ENCODE data around the gene PLA2G2D.

DNA sequence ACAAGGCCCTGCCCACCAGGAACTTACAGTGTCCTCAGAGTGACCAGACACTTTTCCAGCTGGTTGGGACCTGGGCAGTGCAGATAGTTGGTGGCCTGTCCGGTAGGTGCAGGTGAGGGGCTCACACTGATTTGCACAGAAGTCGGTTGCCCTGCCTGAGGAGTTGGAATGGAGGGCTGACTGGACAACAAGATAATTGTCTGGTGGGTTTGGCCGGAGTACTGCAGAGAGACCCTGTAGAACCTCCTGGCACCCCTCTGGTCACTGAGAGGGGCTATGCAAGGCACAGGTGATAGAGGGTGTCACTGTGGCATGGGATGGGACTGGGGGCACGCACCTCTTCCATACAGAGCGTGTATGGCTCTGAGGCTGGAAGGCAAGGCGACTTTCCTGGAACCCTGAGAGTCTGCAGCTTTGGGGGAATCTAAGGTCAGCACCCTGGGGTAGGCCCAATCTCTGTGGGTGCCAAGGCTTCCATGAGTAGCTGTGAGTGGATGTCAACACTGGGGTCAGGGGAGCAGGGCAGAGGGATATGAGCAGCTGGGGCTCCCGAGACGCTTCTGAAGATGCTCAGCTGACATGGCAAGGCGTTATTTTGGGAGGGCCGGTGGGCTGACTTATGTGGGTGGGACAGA is 7.6 kb upstream of the PLA2G2D start:
- TF ChIP-seq, protein P1, sequence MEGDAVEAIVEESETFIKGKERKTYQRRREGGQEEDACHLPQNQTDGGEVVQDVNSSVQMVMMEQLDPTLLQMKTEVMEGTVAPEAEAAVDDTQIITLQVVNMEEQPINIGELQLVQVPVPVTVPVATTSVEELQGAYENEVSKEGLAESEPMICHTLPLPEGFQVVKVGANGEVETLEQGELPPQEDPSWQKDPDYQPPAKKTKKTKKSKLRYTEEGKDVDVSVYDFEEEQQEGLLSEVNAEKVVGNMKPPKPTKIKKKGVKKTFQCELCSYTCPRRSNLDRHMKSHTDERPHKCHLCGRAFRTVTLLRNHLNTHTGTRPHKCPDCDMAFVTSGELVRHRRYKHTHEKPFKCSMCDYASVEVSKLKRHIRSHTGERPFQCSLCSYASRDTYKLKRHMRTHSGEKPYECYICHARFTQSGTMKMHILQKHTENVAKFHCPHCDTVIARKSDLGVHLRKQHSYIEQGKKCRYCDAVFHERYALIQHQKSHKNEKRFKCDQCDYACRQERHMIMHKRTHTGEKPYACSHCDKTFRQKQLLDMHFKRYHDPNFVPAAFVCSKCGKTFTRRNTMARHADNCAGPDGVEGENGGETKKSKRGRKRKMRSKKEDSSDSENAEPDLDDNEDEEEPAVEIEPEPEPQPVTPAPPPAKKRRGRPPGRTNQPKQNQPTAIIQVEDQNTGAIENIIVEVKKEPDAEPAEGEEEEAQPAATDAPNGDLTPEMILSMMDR (IDR thresholded peaks at IDR 0.05), result no peak
- no peak for TF ChIP-seq POLR2AphosphoS5 (IDR thresholded peaks at IDR 0.05)
